H1 (cell line): ENCODE measurements around the gene HBM. TPM values are rescaled to one million over a fixed set of nuclear protein-coding genes. Genes with fewer than 3 reads are reported as not detected.

Source experiments
- BACH1 ChIP-seq: IDR thresholded peaks from 2 replicates; pipeline ENCODE4 v1.6.1; 2012; ENCODE audit warnings: low read length, improper control_type of control experiment
- CHD2 ChIP-seq: IDR thresholded peaks from 2 replicates; pipeline ENCODE4 v1.6.1; 2012; ENCODE audit warnings: low read length, improper control_type of control experiment
- CHD7 ChIP-seq: fragments of 300-600 bp; sonication (generic); IDR thresholded peaks from 2 replicates; pipeline ENCODE4 v1.7.1; 2012; ENCODE audit warnings: low read length, moderate library complexity, mild to moderate bottlenecking, inconsistent platforms; ENCODE audit not compliant: insufficient replicate concordance
- CTCF ChIP-seq, 3 experiments: IDR thresholded peaks; 1 replicate in 2 of 3; 2 replicates in 1 of 3; pipeline versions ENCODE4 v1.5.1 to v1.6.1; 2011; ENCODE audit warnings: low read length in 3 of 3, mild to moderate bottlenecking in 3 of 3, inconsistent platforms in 2 of 3, low read depth in 1 of 3, moderate library complexity in 1 of 3; ENCODE audit not compliant: insufficient read depth in 1 of 3; ENCODE audit errors: control extremely low read depth in 1 of 3
- EGR1 ChIP-seq: IDR thresholded peaks from 2 replicates; pipeline ENCODE4 v1.6.1; 2011; ENCODE audit warnings: low read depth, low read length, borderline replicate concordance
- JUND ChIP-seq: IDR thresholded peaks from 2 replicates; pipeline ENCODE4 v1.6.1; 2011; ENCODE audit warnings: mild to moderate bottlenecking, improper control_type of control experiment, low read length
- RAD21 ChIP-seq, 2 experiments: IDR thresholded peaks in 1 of 2; conservative IDR thresholded peaks in 1 of 2; 2 replicates each; pipeline ENCODE4 v1.6.1; 2011; ENCODE audit warnings: low read depth in 2 of 2, low read length in 2 of 2, improper control_type of control experiment in 1 of 2, inconsistent platforms in 1 of 2, mild to moderate bottlenecking in 1 of 2, moderate library complexity in 1 of 2
- SRF ChIP-seq: IDR thresholded peaks from 2 replicates; pipeline ENCODE4 v1.6.1; 2011; ENCODE audit warnings: mild to moderate bottlenecking, low read depth, low read length, moderate library complexity
- polyA plus RNA-seq, 7 experiments: library from polyadenylated mRNA; depleted of rRNA in 3 of 7; stranded (reverse) in 5 of 7; unstranded in 2 of 7; fragments of >200 nt in 5 of 7; fragments of 200-250 nt in 2 of 7; gene quantifications; 1 replicate in 5 of 7; 2 replicates in 1 of 7; 4 replicates in 1 of 7; pipeline versions ENCODE4 v1.2.1 to v1.2.3, GENCODE V29; 2011 to 2013; ENCODE audit warnings: missing spikeins in 2 of 7, mixed read lengths in 2 of 7
- total RNA-seq: library from RNA; stranded (reverse); fragmentation: NEBNext Ultra II Directional; extraction: Animal tissue kit (Norgen Biotek cat#: 25700); gene quantifications from 2 replicates; pipeline ENCODE4 v1.2.1, GENCODE V29; 2021

The HBM gene
- total and polyA plus RNA-seq, 2 of the 8 experiments (the other 6 are each of a cell fraction or from before 2014, with no cell fraction given): 0.88 TPM; not detected in 1

- TF ChIP-seq CHD7: no peak
- TF ChIP-seq BACH1: no peak
- TF ChIP-seq JUND: no peak
- TF ChIP-seq EGR1: no peak
- TF ChIP-seq RAD21 (IDR thresholded peaks at IDR 0.05 in 1 of 2, conservative IDR thresholded peaks at IDR 0.05 in 1 of 2; ENCODE audit: low read depth in 2 of 2, low read length in 2 of 2): no peak
- no peak for TF ChIP-seq SRF
- TF ChIP-seq CHD2: no peak
- TF ChIP-seq CTCF (IDR thresholded peaks at IDR 0.05; ENCODE audit: control extremely low read depth in 1 of 3, insufficient read depth in 1 of 3, low read depth in 1 of 3, low read length in 3 of 3): no peak
These were observed 35.1 kb upstream of the HBM start (continued) for GRCh38 chr16:130533-131173.
